ENCODE data around the gene IL1RL2. TPM values are rescaled to one million over a fixed set of nuclear protein-coding genes. Genes with fewer than 3 reads are reported as not detected.

IL1RL2 gene
- total RNA-seq, 1 donor from 2014 or later: not detected

- Histone ChIP-seq H3K27ac (ENCODE audit: low read depth, low read length) (no peak overlapping the region), H3K27me3 (ENCODE audit: control insufficient read depth in 3 of 3, insufficient read depth in 3 of 3, low read length in 3 of 3) (no peaks in the 10 kb centered on the region), H3K4me3 (ENCODE audit: low read length in 3 of 3) (no peak overlapping the region), H3K36me3 (ENCODE audit: control insufficient read depth in 3 of 3, insufficient read depth in 3 of 3, low read length in 3 of 3) (no peaks in the 10 kb centered on the region), H3K9ac (ENCODE audit: low read depth in 1 of 3, low read length in 3 of 3) (no peak overlapping the region), H3K9me3 (ENCODE audit: control insufficient read depth in 3 of 3, low read length in 3 of 3) (no peaks in the 10 kb centered on the region), H3K4me1 (ENCODE audit: control insufficient read depth in 3 of 3, insufficient read depth in 3 of 3, low read length in 3 of 3) (peaks cover 0 to 10% (median 9%) of the 10 kb centered on the region in 3 donors)
Observed at GRCh38 chr2:102190430-102191107, 3.7 kb downstream of the IL1RL2 start.

- no peak overlapping the region for H3K4me3 ChIP-seq (ENCODE audit: low read length in 3 of 3)
- no peaks in the 10 kb centered on the region for H3K36me3 ChIP-seq (ENCODE audit: control insufficient read depth in 3 of 3, insufficient read depth in 3 of 3, low read length in 3 of 3)
- H3K27ac ChIP-seq (ENCODE audit: low read depth, low read length): no peak overlapping the region
- peaks cover 0 to 10% (median 9%) of the 10 kb centered on the region in 3 donors for H3K4me1 ChIP-seq (ENCODE audit: control insufficient read depth in 3 of 3, insufficient read depth in 3 of 3, low read length in 3 of 3)
- H3K27me3 ChIP-seq (ENCODE audit: control insufficient read depth in 3 of 3, insufficient read depth in 3 of 3, low read length in 3 of 3): no peaks in the 10 kb centered on the region
- no peak overlapping the region for H3K9ac ChIP-seq (ENCODE audit: low read depth in 1 of 3, low read length in 3 of 3)
- H3K9me3 ChIP-seq (ENCODE audit: control insufficient read depth in 3 of 3, low read length in 3 of 3): no peaks in the 10 kb centered on the region
Observed at GRCh38 chr2:102191501-102191900, 4.7 kb downstream of the IL1RL2 start.

- no peaks in the 10 kb centered on the region for H3K4me1 ChIP-seq (ENCODE audit: control insufficient read depth in 3 of 3, insufficient read depth in 3 of 3, low read length in 3 of 3)
- H3K27me3 ChIP-seq (ENCODE audit: control insufficient read depth in 3 of 3, insufficient read depth in 3 of 3, low read length in 3 of 3): no peaks in the 10 kb centered on the region
- no peak overlapping the region for H3K4me3 ChIP-seq (ENCODE audit: low read length in 3 of 3)
- H3K36me3 ChIP-seq (ENCODE audit: control insufficient read depth in 3 of 3, insufficient read depth in 3 of 3, low read length in 3 of 3): no peaks in the 10 kb centered on the region
- no peak overlapping the region for H3K27ac ChIP-seq (ENCODE audit: low read depth, low read length)
- H3K9me3 ChIP-seq (ENCODE audit: control insufficient read depth in 3 of 3, low read length in 3 of 3): no peaks in the 10 kb centered on the region
- H3K9ac ChIP-seq (ENCODE audit: low read depth in 1 of 3, low read length in 3 of 3): no peak overlapping the region
Observed at GRCh38 chr2:102193074-102193473, 6.3 kb downstream of the IL1RL2 start.

- Histone ChIP-seq H3K4me1 (ENCODE audit: control insufficient read depth in 3 of 3, insufficient read depth in 3 of 3, low read length in 3 of 3) (no peaks in the 10 kb centered on the region), H3K4me3 (ENCODE audit: low read length in 3 of 3) (no peak overlapping the region), H3K36me3 (ENCODE audit: control insufficient read depth in 3 of 3, insufficient read depth in 3 of 3, low read length in 3 of 3) (no peaks in the 10 kb centered on the region), H3K27me3 (ENCODE audit: control insufficient read depth in 3 of 3, insufficient read depth in 3 of 3, low read length in 3 of 3) (no peaks in the 10 kb centered on the region), H3K27ac (ENCODE audit: low read depth, low read length) (no peak overlapping the region), H3K9me3 (ENCODE audit: control insufficient read depth in 3 of 3, low read length in 3 of 3) (no peaks in the 10 kb centered on the region), H3K9ac (ENCODE audit: low read depth in 1 of 3, low read length in 3 of 3) (no peak overlapping the region)
Observed at GRCh38 chr2:102194609-102195268, 7.9 kb downstream of the IL1RL2 start.

- no peaks in the 10 kb centered on the region for H3K4me1 ChIP-seq (ENCODE audit: control insufficient read depth in 3 of 3, insufficient read depth in 3 of 3, low read length in 3 of 3)
- no peak overlapping the region for H3K27ac ChIP-seq (ENCODE audit: low read depth, low read length)
- peaks cover 0 to 2% (median 0%) of the 10 kb centered on the region in 3 donors for H3K36me3 ChIP-seq (ENCODE audit: control insufficient read depth in 3 of 3, insufficient read depth in 3 of 3, low read length in 3 of 3)
- no peaks in the 10 kb centered on the region for H3K27me3 ChIP-seq (ENCODE audit: control insufficient read depth in 3 of 3, insufficient read depth in 3 of 3, low read length in 3 of 3)
- H3K9me3 ChIP-seq (ENCODE audit: control insufficient read depth in 3 of 3, low read length in 3 of 3): no peaks in the 10 kb centered on the region
- H3K9ac ChIP-seq (ENCODE audit: low read depth in 1 of 3, low read length in 3 of 3): no peak overlapping the region
- H3K4me3 ChIP-seq (ENCODE audit: low read length in 3 of 3): no peak overlapping the region
Observed at GRCh38 chr2:102197389-102198137, 10.7 kb downstream of the IL1RL2 start.

- Histone ChIP-seq H3K4me3 (ENCODE audit: low read length in 3 of 3) (no peak overlapping the region), H3K9ac (ENCODE audit: low read depth in 1 of 3, low read length in 3 of 3) (no peak overlapping the region), H3K27ac (ENCODE audit: low read depth, low read length) (no peak overlapping the region), H3K36me3 (ENCODE audit: control insufficient read depth in 3 of 3, insufficient read depth in 3 of 3, low read length in 3 of 3) (peaks cover 0 to 2% (median 0%) of the 10 kb centered on the region in 3 donors), H3K9me3 (ENCODE audit: control insufficient read depth in 3 of 3, low read length in 3 of 3) (peaks cover 0 to 2% (median 0%) of the 10 kb centered on the region in 3 donors), H3K4me1 (ENCODE audit: control insufficient read depth in 3 of 3, insufficient read depth in 3 of 3, low read length in 3 of 3) (no peaks in the 10 kb centered on the region), H3K27me3 (ENCODE audit: control insufficient read depth in 3 of 3, insufficient read depth in 3 of 3, low read length in 3 of 3) (no peaks in the 10 kb centered on the region)
Observed at GRCh38 chr2:102200539-102200938, 13.7 kb downstream of the IL1RL2 start.

GRCh38 chr2:102204638-102205037 is 17.8 kb downstream of the IL1RL2 start:
- no peaks in the 10 kb centered on the region for H3K27me3 ChIP-seq (ENCODE audit: control insufficient read depth in 3 of 3, insufficient read depth in 3 of 3, low read length in 3 of 3)
- H3K9ac ChIP-seq (ENCODE audit: low read depth in 1 of 3, low read length in 3 of 3): no peak overlapping the region
- H3K4me1 ChIP-seq (ENCODE audit: control insufficient read depth in 3 of 3, insufficient read depth in 3 of 3, low read length in 3 of 3): no peaks in the 10 kb centered on the region
- no peak overlapping the region for H3K27ac ChIP-seq (ENCODE audit: low read depth, low read length)
- H3K9me3 ChIP-seq (ENCODE audit: control insufficient read depth in 3 of 3, low read length in 3 of 3): peaks cover 0 to 2% (median 0%) of the 10 kb centered on the region in 3 donors
- no peak overlapping the region for H3K4me3 ChIP-seq (ENCODE audit: low read length in 3 of 3)
- H3K36me3 ChIP-seq (ENCODE audit: control insufficient read depth in 3 of 3, insufficient read depth in 3 of 3, low read length in 3 of 3): peaks cover 0 to 2% (median 0%) of the 10 kb centered on the region in 3 donors

- no peaks in the 10 kb centered on the region for H3K27me3 ChIP-seq (ENCODE audit: control insufficient read depth in 3 of 3, insufficient read depth in 3 of 3, low read length in 3 of 3)
- H3K4me1 ChIP-seq (ENCODE audit: control insufficient read depth in 3 of 3, insufficient read depth in 3 of 3, low read length in 3 of 3): no peaks in the 10 kb centered on the region
- H3K9me3 ChIP-seq (ENCODE audit: control insufficient read depth in 3 of 3, low read length in 3 of 3): peaks cover 0 to 2% (median 0%) of the 10 kb centered on the region in 3 donors
- H3K27ac ChIP-seq (ENCODE audit: low read depth, low read length): no peak overlapping the region
- H3K36me3 ChIP-seq (ENCODE audit: control insufficient read depth in 3 of 3, insufficient read depth in 3 of 3, low read length in 3 of 3): peaks cover 0 to 1% (median 0%) of the 10 kb centered on the region in 3 donors
- no peak overlapping the region for H3K9ac ChIP-seq (ENCODE audit: low read depth in 1 of 3, low read length in 3 of 3)
- no peak overlapping the region for H3K4me3 ChIP-seq (ENCODE audit: low read length in 3 of 3)
Observed at GRCh38 chr2:102206666-102207341, 20.0 kb downstream of the IL1RL2 start.

GRCh38 chr2:102208774-102209173 is 22.0 kb downstream of the IL1RL2 start:
- no peaks in the 10 kb centered on the region for H3K27me3 ChIP-seq (ENCODE audit: control insufficient read depth in 3 of 3, insufficient read depth in 3 of 3, low read length in 3 of 3)
- peaks cover 0 to 2% (median 0%) of the 10 kb centered on the region in 3 donors for H3K9me3 ChIP-seq (ENCODE audit: control insufficient read depth in 3 of 3, low read length in 3 of 3)
- H3K4me1 ChIP-seq (ENCODE audit: control insufficient read depth in 3 of 3, insufficient read depth in 3 of 3, low read length in 3 of 3): no peaks in the 10 kb centered on the region
- H3K27ac ChIP-seq (ENCODE audit: low read depth, low read length): no peak overlapping the region
- no peaks in the 10 kb centered on the region for H3K36me3 ChIP-seq (ENCODE audit: control insufficient read depth in 3 of 3, insufficient read depth in 3 of 3, low read length in 3 of 3)
- H3K4me3 ChIP-seq (ENCODE audit: low read length in 3 of 3): no peak overlapping the region
- H3K9ac ChIP-seq (ENCODE audit: low read depth in 1 of 3, low read length in 3 of 3): no peak overlapping the region

All from skeletal muscle tissue (tissue), 4 donors.